NT2/D1 (cell line): Measurements from ENCODE around the gene NPBWR2.

Experiments
- SUZ12 ChIP-seq: IDR thresholded peaks from 2 replicates; pipeline ENCODE4 v1.6.1; 2011; ENCODE audit not compliant: insufficient read length, insufficient read depth; ENCODE audit errors: extremely low read depth
- ZNF274 ChIP-seq: IDR thresholded peaks from 2 replicates; pipeline ENCODE4 v1.6.1; 2011; ENCODE audit warnings: mild to moderate bottlenecking, low read depth, low read length

DNA sequence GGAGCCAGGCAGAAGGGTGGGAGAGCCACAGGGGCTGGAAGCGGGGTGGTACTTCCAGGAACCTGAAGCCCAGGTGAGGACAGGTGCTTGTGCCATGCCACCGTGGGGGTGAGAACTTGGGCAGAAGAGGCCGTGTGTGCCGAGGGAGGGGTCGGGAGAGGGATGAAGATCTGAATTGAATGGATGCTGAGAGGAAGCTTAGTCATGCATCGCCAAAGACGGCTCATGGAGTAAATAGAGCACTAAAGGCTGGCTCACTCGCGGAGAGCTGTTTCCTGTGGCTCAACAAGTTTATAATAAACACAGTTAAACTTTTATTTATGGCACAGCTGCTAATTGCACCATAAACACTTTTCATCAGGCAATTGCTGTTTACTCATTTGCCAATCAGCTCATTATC lies 35.2 kb upstream of the NPBWR2 start:
- TF ChIP-seq ZNF274 (no peak), SUZ12 (no peak)
